ENCODE measurements around the gene TLX3. TPM values are rescaled to one million over a fixed set of nuclear protein-coding genes. Genes with fewer than 3 reads are reported as not detected.

Gene TLX3
- total RNA-seq, 1 donor from 2014 or later, result not detected

DNA sequence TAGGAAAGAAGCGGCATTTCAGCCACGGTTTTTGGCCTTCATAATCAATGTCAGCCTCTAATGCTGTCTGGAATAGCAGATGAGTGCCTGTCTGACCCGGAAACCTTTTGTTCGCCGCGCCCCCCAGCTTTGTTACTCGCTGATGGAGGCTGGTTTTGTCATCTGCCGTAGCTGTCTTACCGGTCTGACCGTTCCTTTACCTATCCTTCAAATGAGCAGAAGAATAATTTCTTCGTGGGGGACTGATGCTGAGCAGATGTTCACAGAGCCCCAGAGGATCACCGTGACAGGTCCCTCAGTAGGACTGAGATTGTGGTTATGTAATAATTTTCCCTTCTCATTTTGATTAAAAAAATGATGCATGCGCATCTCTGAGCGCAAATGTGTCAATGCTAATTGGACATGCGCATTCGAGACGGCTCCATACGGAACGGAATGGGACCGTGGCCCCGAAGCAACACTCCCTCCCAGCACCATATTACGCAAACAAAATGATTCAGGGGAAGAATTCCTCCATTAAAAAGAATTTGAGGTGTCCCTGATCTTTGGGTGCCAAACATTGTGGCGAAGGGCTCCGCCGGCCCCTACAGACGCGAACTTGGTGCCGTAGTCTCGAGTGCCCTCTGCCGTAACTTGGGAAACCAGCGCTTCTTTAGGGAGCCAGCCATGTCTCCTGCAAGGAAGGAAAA lies 27.6 kb downstream of the TLX3 start:
- H3K27me3 Mint-ChIP-seq (ENCODE audit: unreplicated experiment), result peaks cover 68% of the 10 kb centered on the region
- no peaks in the 10 kb centered on the region for H3K4me1 Mint-ChIP-seq (ENCODE audit: unreplicated experiment)
- no peak for DNase-seq (ENCODE audit: extremely low spot score, unreplicated experiment)
- no peak overlapping the region for H3K27ac Mint-ChIP-seq (ENCODE audit: unreplicated experiment)
- no peaks in the 10 kb centered on the region for H3K36me3 Mint-ChIP-seq (ENCODE audit: unreplicated experiment)
- no peaks in the 10 kb centered on the region for H3K9me3 Mint-ChIP-seq (ENCODE audit: unreplicated experiment)
- TF ChIP-seq, protein P1, sequence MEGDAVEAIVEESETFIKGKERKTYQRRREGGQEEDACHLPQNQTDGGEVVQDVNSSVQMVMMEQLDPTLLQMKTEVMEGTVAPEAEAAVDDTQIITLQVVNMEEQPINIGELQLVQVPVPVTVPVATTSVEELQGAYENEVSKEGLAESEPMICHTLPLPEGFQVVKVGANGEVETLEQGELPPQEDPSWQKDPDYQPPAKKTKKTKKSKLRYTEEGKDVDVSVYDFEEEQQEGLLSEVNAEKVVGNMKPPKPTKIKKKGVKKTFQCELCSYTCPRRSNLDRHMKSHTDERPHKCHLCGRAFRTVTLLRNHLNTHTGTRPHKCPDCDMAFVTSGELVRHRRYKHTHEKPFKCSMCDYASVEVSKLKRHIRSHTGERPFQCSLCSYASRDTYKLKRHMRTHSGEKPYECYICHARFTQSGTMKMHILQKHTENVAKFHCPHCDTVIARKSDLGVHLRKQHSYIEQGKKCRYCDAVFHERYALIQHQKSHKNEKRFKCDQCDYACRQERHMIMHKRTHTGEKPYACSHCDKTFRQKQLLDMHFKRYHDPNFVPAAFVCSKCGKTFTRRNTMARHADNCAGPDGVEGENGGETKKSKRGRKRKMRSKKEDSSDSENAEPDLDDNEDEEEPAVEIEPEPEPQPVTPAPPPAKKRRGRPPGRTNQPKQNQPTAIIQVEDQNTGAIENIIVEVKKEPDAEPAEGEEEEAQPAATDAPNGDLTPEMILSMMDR (IDR thresholded peaks at IDR 0.05), result peak; percentile 62
- H3K4me3 Mint-ChIP-seq (ENCODE audit: unreplicated experiment), result peak overlapping the region; percentile 43

DNA sequence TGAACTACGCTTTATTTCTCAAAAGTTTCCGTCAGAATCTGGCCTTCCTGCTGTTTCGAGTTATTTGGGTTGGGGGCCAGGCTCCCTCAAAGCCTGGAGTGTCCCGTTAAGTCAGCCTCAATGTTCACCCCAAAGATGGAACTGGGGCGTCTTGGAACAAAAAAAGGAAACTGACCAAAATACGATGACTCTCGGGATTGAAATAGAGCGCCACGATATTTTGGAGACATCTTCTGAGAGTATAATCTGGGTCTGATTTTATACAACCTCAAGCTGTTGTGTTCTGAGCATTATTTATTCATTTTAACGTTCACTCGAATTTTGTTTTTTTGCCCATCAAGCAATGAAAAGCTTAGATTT lies 28.1 kb downstream of the TLX3 start:
- no peak overlapping the region for H3K4me3 Mint-ChIP-seq (ENCODE audit: unreplicated experiment)
- H3K27me3 Mint-ChIP-seq (ENCODE audit: unreplicated experiment), result peaks cover 63% of the 10 kb centered on the region
- no peaks in the 10 kb centered on the region for H3K9me3 Mint-ChIP-seq (ENCODE audit: unreplicated experiment)
- no peaks in the 10 kb centered on the region for H3K4me1 Mint-ChIP-seq (ENCODE audit: unreplicated experiment)
- TF ChIP-seq, protein P1 (IDR thresholded peaks at IDR 0.05), result no peak
- no peak for DNase-seq (ENCODE audit: extremely low spot score, unreplicated experiment)
- no peak overlapping the region for H3K27ac Mint-ChIP-seq (ENCODE audit: unreplicated experiment)
- H3K36me3 Mint-ChIP-seq (ENCODE audit: unreplicated experiment), result no peaks in the 10 kb centered on the region

DNA sequence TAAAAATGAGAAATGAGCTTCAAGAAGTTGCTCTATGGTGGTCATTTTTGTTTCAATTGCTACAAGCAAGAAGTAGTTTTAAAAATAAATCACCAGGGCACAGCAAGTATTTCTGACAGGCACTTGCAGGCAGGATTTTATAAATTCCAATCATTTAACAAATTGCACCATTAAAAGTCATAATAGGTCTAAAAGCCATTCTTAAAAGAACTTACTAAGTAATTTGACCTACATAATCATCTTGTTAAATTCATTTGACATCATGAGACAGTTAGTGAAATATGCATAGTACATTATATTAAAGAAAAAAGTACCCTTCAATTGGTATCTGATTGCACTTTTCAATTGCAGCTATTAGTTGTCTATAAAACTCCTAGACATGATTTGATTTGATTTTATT lies 31.0 kb downstream of the TLX3 start:
- Mint-ChIP-seq H3K9me3 (ENCODE audit: unreplicated experiment) (no peaks in the 10 kb centered on the region), H3K27ac (ENCODE audit: unreplicated experiment) (no peak overlapping the region), H3K27me3 (ENCODE audit: unreplicated experiment) (peaks cover 40% of the 10 kb centered on the region), H3K4me1 (ENCODE audit: unreplicated experiment) (peaks cover 2% of the 10 kb centered on the region), H3K36me3 (ENCODE audit: unreplicated experiment) (no peaks in the 10 kb centered on the region), H3K4me3 (ENCODE audit: unreplicated experiment) (no peak overlapping the region)
- DNase-seq (ENCODE audit: extremely low spot score, unreplicated experiment), result no peak
- TF ChIP-seq, protein P1 (IDR thresholded peaks at IDR 0.05), result no peak

DNA sequence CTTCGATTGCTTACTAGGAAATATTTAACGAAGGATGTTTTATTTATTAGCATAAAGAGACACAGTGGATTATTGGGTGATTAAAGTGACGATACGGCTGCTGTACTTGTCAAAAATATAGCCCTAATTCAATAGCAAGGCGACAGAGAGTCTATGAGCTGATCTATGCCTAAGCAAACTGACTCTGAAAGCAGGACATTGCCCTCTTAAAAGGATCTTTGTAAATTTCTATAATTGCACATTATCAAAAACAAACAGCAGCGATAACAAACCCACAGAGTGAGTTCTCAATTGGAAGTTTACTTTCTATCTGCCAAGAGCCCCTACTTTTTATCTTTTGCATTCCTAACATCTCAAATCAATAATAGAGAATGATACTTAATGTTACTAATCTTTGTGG lies 31.4 kb downstream of the TLX3 start:
- no peaks in the 10 kb centered on the region for H3K9me3 Mint-ChIP-seq (ENCODE audit: unreplicated experiment)
- TF ChIP-seq, protein P1 (IDR thresholded peaks at IDR 0.05), result no peak
- H3K27ac Mint-ChIP-seq (ENCODE audit: unreplicated experiment), result no peak overlapping the region
- H3K4me3 Mint-ChIP-seq (ENCODE audit: unreplicated experiment), result no peak overlapping the region
- no peak for DNase-seq (ENCODE audit: extremely low spot score, unreplicated experiment)
- H3K4me1 Mint-ChIP-seq (ENCODE audit: unreplicated experiment), result peaks cover 2% of the 10 kb centered on the region
- no peaks in the 10 kb centered on the region for H3K36me3 Mint-ChIP-seq (ENCODE audit: unreplicated experiment)
- peaks cover 35% of the 10 kb centered on the region for H3K27me3 Mint-ChIP-seq (ENCODE audit: unreplicated experiment)

DNA sequence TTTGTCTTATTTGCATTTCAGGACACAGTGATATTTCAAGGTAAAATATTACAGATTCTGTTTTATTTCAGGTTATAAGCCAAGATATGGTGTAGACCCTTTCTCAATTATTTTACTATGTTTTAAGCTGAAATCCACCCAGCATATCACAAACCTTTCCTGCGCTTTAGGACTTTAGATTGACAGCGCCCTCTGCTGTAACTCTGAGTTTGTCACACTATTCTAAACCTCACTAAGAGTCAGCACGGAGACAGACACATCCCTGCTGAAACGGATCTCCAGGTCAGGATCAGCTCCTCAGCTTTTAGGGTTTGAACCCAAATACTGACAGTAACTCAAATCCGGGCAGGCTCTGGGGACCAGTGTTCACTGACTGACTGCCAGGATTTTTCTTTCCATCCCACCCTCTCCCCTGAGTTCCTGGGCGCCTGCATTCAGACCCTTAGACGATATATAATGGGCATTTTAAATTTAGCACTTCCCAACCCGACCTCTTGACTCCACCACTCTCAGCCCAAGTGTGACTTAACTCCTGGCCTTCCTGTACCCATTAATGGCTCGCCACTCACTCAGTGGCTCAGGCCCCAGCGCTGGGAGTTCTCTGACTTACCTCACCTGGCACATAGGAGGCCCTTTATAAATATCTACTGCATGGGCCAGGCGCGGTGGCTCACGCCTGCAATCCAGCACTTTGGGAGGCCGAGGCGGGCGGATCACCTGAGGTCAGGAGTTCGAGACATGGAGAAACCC lies 33.5 kb downstream of the TLX3 start:
- Mint-ChIP-seq H3K27ac (ENCODE audit: unreplicated experiment) (no peak overlapping the region), H3K4me1 (ENCODE audit: unreplicated experiment) (peaks cover 2% of the 10 kb centered on the region), H3K9me3 (ENCODE audit: unreplicated experiment) (no peaks in the 10 kb centered on the region), H3K4me3 (ENCODE audit: unreplicated experiment) (no peak overlapping the region), H3K27me3 (ENCODE audit: unreplicated experiment) (peaks cover 19% of the 10 kb centered on the region), H3K36me3 (ENCODE audit: unreplicated experiment) (no peaks in the 10 kb centered on the region)
- TF ChIP-seq, protein P1 (IDR thresholded peaks at IDR 0.05), result peak; percentile 81
- no peak for DNase-seq (ENCODE audit: extremely low spot score, unreplicated experiment)

All from osteocyte (in vitro differentiated cells).